Lung (tissue), 12 donors: Measurements from ENCODE around the gene MKKS. TPM values are rescaled to one million over a fixed set of nuclear protein-coding genes. Genes with fewer than 3 reads are reported as not detected.

Experiments used
- ATAC-seq: fragments of 200-7000 bp; cut with Tn5 transposase; one replicate; pipeline ENCODE4 v1.9.1; 2020; ENCODE audit warnings: moderate number of reproducible peaks; ENCODE audit not compliant: insufficient read depth, low FRiP score
- DNase-seq, 3 donors: peaks; one replicate each; pipeline ENCODE4 v3.0.0-alpha.2; 2013 to 2017
- H3K27ac ChIP-seq, 2 donors: one replicate each; pipeline ENCODE4 v1.5.1; 2013; ENCODE audit warnings: mild to moderate bottlenecking in 2 of 2, moderate library complexity in 2 of 2, control low read depth in 1 of 2, inconsistent platforms in 1 of 2, low read depth in 1 of 2, low read length in 1 of 2
- H3K27me3 ChIP-seq, 3 donors: one replicate each; pipeline ENCODE4 v1.5.1; 2013; ENCODE audit warnings: low read length in 2 of 3; ENCODE audit not compliant: control insufficient read depth in 3 of 3, insufficient read depth in 3 of 3
- H3K36me3 ChIP-seq, 4 donors: one replicate each; pipeline ENCODE4 v1.5.1; 2013; ENCODE audit warnings: low read length in 4 of 4, mild to moderate bottlenecking in 1 of 4, moderate library complexity in 1 of 4; ENCODE audit not compliant: control insufficient read depth in 4 of 4, insufficient read depth in 4 of 4
- H3K4me1 ChIP-seq, 5 donors: one replicate each; pipeline ENCODE4 v1.5.1; 2013; ENCODE audit warnings: low read length in 5 of 5, mild to moderate bottlenecking in 2 of 5, moderate library complexity in 1 of 5; ENCODE audit not compliant: control insufficient read depth in 5 of 5, insufficient read depth in 5 of 5
- H3K4me3 ChIP-seq: one replicate; pipeline ENCODE4 v1.5.1; 2013; ENCODE audit warnings: mild to moderate bottlenecking, control low read depth, moderate library complexity
- H3K9ac ChIP-seq, 2 donors: one replicate each; pipeline ENCODE4 v1.5.1; 2013; ENCODE audit warnings: low read length in 2 of 2, control low read depth in 1 of 2; ENCODE audit not compliant: insufficient read depth in 1 of 2
- H3K9me3 ChIP-seq, 4 donors: one replicate each; pipeline ENCODE4 v1.5.1; 2013; ENCODE audit warnings: low read length in 3 of 4, mild to moderate bottlenecking in 1 of 4, moderate library complexity in 1 of 4; ENCODE audit not compliant: control insufficient read depth in 4 of 4, insufficient read depth in 3 of 4
- CTCF ChIP-seq: IDR thresholded peaks from 2 replicates; pipeline ENCODE4 v1.5.1; 2012; ENCODE audit warnings: mild to moderate bottlenecking; ENCODE audit errors: control extremely low read depth, extremely low read depth
- WGBS, 2 donors: extraction: QIAGEN DNeasy Blood & Tissue Kit; methylation state at CpG; one replicate each; pipeline ENCODE4 v1.1.7; 2013; 5-methylcytosine and 5-hydroxymethylcytosine counted together
- polyA plus RNA-seq, 2 donors: library from polyadenylated mRNA; stranded (reverse); fragments of 200-250 nt; gene quantifications; one replicate each; pipeline ENCODE4 v1.2.1, GENCODE V29; 2013
- total RNA-seq, 2 donors: library from RNA; depleted of rRNA in 1 of 2; stranded (reverse); fragments of >200 nt in 1 of 2; gene quantifications; one replicate each; pipeline ENCODE4 v1.2.1, GENCODE V29; 2014 to 2021
- donor health status: control.
- donor health status: control.
- donor health status: Bipolar disorder and iron deficiency.
- donor health status: healthy.
- donor health status: DM: yes; HTN: yes; CAD: no.

Gene MKKS
- total and polyA plus RNA-seq, 4 donors: 12.3 to 15.1 (median 13.1) TPM

GRCh38 chr20:10428008-10428407 is 6.0 kb downstream of the MKKS start:
- ATAC-seq (no peak), DNase-seq (no peak)
- Histone ChIP-seq H3K9me3 (no peaks in the 10 kb centered on the region), H3K4me1 (peaks cover 0 to 21% (median 5%) of the 10 kb centered on the region in 5 donors), H3K9ac (no peak overlapping the region), H3K27ac (no peak overlapping the region), H3K4me3 (no peak overlapping the region), H3K36me3 (peaks cover 0 to 7% (median 0%) of the 10 kb centered on the region in 4 donors), H3K27me3 (no peaks in the 10 kb centered on the region)
- TF ChIP-seq CTCF: no peak

- H3K4me3 ChIP-seq: no peak overlapping the region
- no peaks in the 10 kb centered on the region for H3K9me3 ChIP-seq
- no peak overlapping the region for H3K9ac ChIP-seq
- H3K4me1 ChIP-seq: peaks cover 0 to 20% (median 4%) of the 10 kb centered on the region in 5 donors
- DNase-seq (peak; percentile 61 to 81 (median 80)), ATAC-seq (no peak)
- H3K27ac ChIP-seq: no peak overlapping the region
- WGBS, 2 donors: 28 to 42% methylated on average over 3 of the region's 3 CpGs
- H3K27me3 ChIP-seq: no peaks in the 10 kb centered on the region
- H3K36me3 ChIP-seq: peaks cover 0 to 7% (median 0%) of the 10 kb centered on the region in 4 donors
- TF ChIP-seq CTCF: peak; percentile 56
Measured at GRCh38 chr20:10427060-10427692, 6.8 kb downstream of the MKKS start.

GRCh38 chr20:10423735-10424134 is 10.3 kb downstream of the MKKS start:
- 84 to 85% methylated on average over 2 of the region's 2 CpGs for WGBS, 2 donors
- Histone ChIP-seq H3K4me3 (no peak overlapping the region), H3K27ac (no peak overlapping the region), H3K9me3 (no peaks in the 10 kb centered on the region), H3K4me1 (peaks cover 0 to 4% (median 3%) of the 10 kb centered on the region in 5 donors), H3K9ac (no peak overlapping the region), H3K27me3 (no peaks in the 10 kb centered on the region), H3K36me3 (peaks cover 0 to 9% (median 4%) of the 10 kb centered on the region in 4 donors)
- DNase-seq (no peak), ATAC-seq (no peak)
- TF ChIP-seq CTCF: no peak
